ENCODE results near the gene ERC1.

Gene ERC1

GRCh38 chr12:1505576-1505975, 514.6 kb downstream of the ERC1 start:
- Histone ChIP-seq H3K27me3 (peaks cover 67% of the 10 kb centered on the region), H3K9me3 (no peaks in the 10 kb centered on the region), H3K4me3 (ENCODE audit: low read depth in 1 of 2, low read length in 1 of 2) (no peak overlapping the region), H3K27ac (no peak overlapping the region), H3K4me1 (ENCODE audit: control insufficient read depth in 1 of 2, insufficient read depth in 1 of 2, low read depth in 1 of 2, low read length in 1 of 2) (peaks cover 2 to 10% of the 10 kb centered on the region in 2 experiments), H3K36me3 (no peaks in the 10 kb centered on the region)
- TF ChIP-seq CTCF (IDR thresholded peaks at IDR 0.05): no peak

- Histone ChIP-seq H3K27ac (no peak overlapping the region), H3K9me3 (no peaks in the 10 kb centered on the region), H3K4me3 (ENCODE audit: low read depth in 1 of 2, low read length in 1 of 2) (no peak overlapping the region), H3K4me1 (ENCODE audit: control insufficient read depth in 1 of 2, insufficient read depth in 1 of 2, low read depth in 1 of 2, low read length in 1 of 2) (peaks cover 2 to 10% of the 10 kb centered on the region in 2 experiments), H3K36me3 (no peaks in the 10 kb centered on the region), H3K27me3 (peaks cover 81% of the 10 kb centered on the region)
- no peak for TF ChIP-seq CTCF (IDR thresholded peaks at IDR 0.05)
Measured at GRCh38 chr12:1507308-1507707, 516.3 kb downstream of the ERC1 start.

GRCh38 chr12:1509413-1510052, 518.5 kb downstream of the ERC1 start:
- Histone ChIP-seq H3K27me3 (peaks cover 65% of the 10 kb centered on the region), H3K4me3 (ENCODE audit: low read depth in 1 of 2, low read length in 1 of 2) (no peak overlapping the region), H3K4me1 (ENCODE audit: control insufficient read depth in 1 of 2, insufficient read depth in 1 of 2, low read depth in 1 of 2, low read length in 1 of 2) (peaks cover 2 to 6% of the 10 kb centered on the region in 2 experiments), H3K27ac (no peak overlapping the region), H3K36me3 (no peaks in the 10 kb centered on the region), H3K9me3 (no peaks in the 10 kb centered on the region)
- TF ChIP-seq CTCF (IDR thresholded peaks at IDR 0.05): no peak

GRCh38 chr12:1510056-1510812, 519.2 kb downstream of the ERC1 start:
- no peaks in the 10 kb centered on the region for H3K4me1 ChIP-seq (ENCODE audit: control insufficient read depth in 1 of 2, insufficient read depth in 1 of 2, low read depth in 1 of 2, low read length in 1 of 2)
- no peak overlapping the region for H3K4me3 ChIP-seq (ENCODE audit: low read depth in 1 of 2, low read length in 1 of 2)
- H3K36me3 ChIP-seq: no peaks in the 10 kb centered on the region
- H3K27ac ChIP-seq: no peak overlapping the region
- TF ChIP-seq CTCF (IDR thresholded peaks at IDR 0.05): no peak
- no peaks in the 10 kb centered on the region for H3K9me3 ChIP-seq
- peaks cover 58% of the 10 kb centered on the region for H3K27me3 ChIP-seq

GRCh38 chr12:1515010-1515409, 524.0 kb downstream of the ERC1 start:
- no peaks in the 10 kb centered on the region for H3K36me3 ChIP-seq
- no peaks in the 10 kb centered on the region for H3K9me3 ChIP-seq
- TF ChIP-seq CTCF (IDR thresholded peaks at IDR 0.05): no peak
- no peak overlapping the region for H3K4me3 ChIP-seq (ENCODE audit: low read depth in 1 of 2, low read length in 1 of 2)
- no peaks in the 10 kb centered on the region for H3K4me1 ChIP-seq (ENCODE audit: control insufficient read depth in 1 of 2, insufficient read depth in 1 of 2, low read depth in 1 of 2, low read length in 1 of 2)
- peaks cover 61% of the 10 kb centered on the region for H3K27me3 ChIP-seq
- no peak overlapping the region for H3K27ac ChIP-seq
